ENCODE results near the gene MCF2L2.

The MCF2L2 gene

DNA sequence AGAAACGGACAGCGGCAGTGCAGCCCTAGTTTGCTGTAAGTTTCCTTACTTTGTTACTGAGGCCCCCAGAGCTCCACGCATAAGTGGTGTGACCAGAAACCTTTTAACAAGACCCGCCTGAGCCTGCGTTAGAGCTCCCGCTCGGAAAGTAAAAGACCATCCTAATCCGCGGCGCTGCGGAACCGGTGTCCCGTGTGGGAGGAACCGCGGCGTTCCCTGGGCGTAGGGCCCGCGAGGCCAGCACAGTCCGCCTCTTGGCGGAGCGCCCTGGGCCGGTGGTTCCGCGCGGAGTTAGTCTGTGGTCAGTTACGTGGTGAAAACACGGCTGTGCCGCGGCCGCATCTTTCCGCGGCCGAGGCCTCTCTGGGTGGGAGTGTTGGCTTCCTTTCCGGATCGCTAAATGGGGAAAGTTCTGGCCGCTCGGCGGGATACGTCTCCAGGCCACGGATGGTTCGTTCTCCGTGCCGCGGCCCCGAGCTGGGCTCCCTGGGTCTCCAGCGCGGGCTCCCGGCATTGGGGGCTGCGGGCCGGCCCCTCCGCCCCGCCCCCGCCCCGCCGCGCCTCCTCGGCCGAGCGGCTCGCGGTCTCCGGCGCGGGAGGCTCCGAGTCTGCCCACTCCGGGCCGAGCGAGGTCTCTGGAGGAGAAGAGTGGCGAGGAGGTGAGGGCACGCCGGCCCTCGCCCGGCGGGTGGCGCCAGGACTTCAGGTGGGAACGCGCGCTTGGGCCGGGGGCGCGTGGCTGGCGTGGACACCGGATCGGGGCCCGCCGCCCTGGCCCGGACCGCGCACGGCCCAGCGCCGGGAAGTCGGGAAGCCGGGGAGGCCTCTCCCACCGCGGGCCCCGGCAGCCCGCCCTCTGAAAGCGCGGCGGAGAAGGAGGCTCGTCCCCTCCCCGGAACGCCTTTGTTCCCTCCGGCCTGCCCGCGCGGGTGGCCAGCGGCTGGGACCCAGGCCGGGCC is 174.6 kb downstream of the MCF2L2 start:
- peaks cover 0 to 2% of the 10 kb centered on the region in 2 donors for H3K36me3 ChIP-seq (ENCODE audit: control insufficient read depth in 2 of 2, insufficient read depth in 2 of 2, low read length in 2 of 2)
- H3K27me3 ChIP-seq (ENCODE audit: control insufficient read depth in 2 of 2, insufficient read depth in 2 of 2, low read length in 2 of 2): no peaks in the 10 kb centered on the region
- H3K27ac ChIP-seq (ENCODE audit: low read depth in 2 of 2, low read length in 2 of 2): peak overlapping the region; percentile 88 to 95
- H3K4me3 ChIP-seq (ENCODE audit: low read length in 2 of 2): peak overlapping the region; percentile 86 to 91
- no peaks in the 10 kb centered on the region for H3K9me3 ChIP-seq (ENCODE audit: control insufficient read depth in 2 of 2, low read length in 2 of 2)
- peaks cover 11 to 12% of the 10 kb centered on the region in 2 donors for H3K4me1 ChIP-seq (ENCODE audit: control insufficient read depth in 2 of 2, insufficient read depth in 2 of 2, low read length in 2 of 2)
- H3K9ac ChIP-seq (ENCODE audit: low read depth in 1 of 2, low read length in 2 of 2): peak overlapping the region; percentile 86 to 100

- Histone ChIP-seq H3K27me3 (ENCODE audit: control insufficient read depth in 2 of 2, insufficient read depth in 2 of 2, low read length in 2 of 2) (no peaks in the 10 kb centered on the region), H3K4me1 (ENCODE audit: control insufficient read depth in 2 of 2, insufficient read depth in 2 of 2, low read length in 2 of 2) (peaks cover 5 to 8% of the 10 kb centered on the region in 2 donors), H3K9ac (ENCODE audit: low read depth in 1 of 2, low read length in 2 of 2) (peak within 1 kb of the TSS; percentile 86 to 100), H3K27ac (ENCODE audit: low read depth in 2 of 2, low read length in 2 of 2) (peak within 1 kb of the TSS; percentile 88 to 95), H3K9me3 (ENCODE audit: control insufficient read depth in 2 of 2, low read length in 2 of 2) (no peaks in the 10 kb centered on the region), H3K4me3 (ENCODE audit: low read length in 2 of 2) (peak within 1 kb of the TSS; percentile 86 to 91), H3K36me3 (ENCODE audit: control insufficient read depth in 2 of 2, insufficient read depth in 2 of 2, low read length in 2 of 2) (no peaks in the 10 kb centered on the region)
Observed at GRCh38 chr3:183252973-183253527, 175.4 kb downstream of the MCF2L2 start, which contains the start of gene B3GNT5. B3GNT5 (plus strand) TSS chr3:183253253; CDS start chr3:183269799, 16,546 bp downstream.

DNA sequence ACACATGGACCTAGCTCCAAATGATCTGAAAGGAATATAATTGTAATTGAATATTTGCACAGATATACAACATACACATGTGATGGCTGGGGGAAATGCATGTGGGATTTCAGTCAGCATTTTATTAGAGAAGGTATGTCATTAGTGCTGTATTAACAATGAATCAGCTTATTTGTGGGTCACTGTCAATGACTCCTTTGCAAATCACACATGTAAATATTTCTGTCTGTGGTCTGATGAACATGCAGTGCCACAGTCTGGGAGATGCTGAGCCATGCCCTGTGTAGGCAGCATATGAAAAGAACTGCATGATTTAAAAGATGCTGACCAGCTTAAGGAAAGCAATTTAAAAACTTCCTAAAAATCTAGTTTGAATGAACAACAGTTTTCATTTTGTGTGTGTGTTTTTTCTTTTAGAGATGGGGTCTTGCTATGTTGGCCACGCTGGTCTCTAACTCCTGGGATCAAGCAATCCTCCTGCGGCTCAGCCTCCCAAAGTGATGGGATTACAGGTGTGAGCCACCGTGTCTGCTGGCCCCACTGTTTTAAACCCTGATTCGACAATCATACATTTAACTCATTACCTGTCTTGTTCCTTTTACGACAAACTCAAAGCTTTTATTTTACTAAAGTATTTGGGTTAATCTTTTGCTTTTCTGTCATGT is 176.2 kb downstream of the MCF2L2 start:
- Histone ChIP-seq H3K36me3 (ENCODE audit: control insufficient read depth in 2 of 2, insufficient read depth in 2 of 2, low read length in 2 of 2) (no peaks in the 10 kb centered on the region), H3K4me1 (ENCODE audit: control insufficient read depth in 2 of 2, insufficient read depth in 2 of 2, low read length in 2 of 2) (peaks cover 5 to 8% of the 10 kb centered on the region in 2 donors), H3K4me3 (ENCODE audit: low read length in 2 of 2) (peak overlapping the region; percentile 86 to 91), H3K9me3 (ENCODE audit: control insufficient read depth in 2 of 2, low read length in 2 of 2) (no peaks in the 10 kb centered on the region), H3K27me3 (ENCODE audit: control insufficient read depth in 2 of 2, insufficient read depth in 2 of 2, low read length in 2 of 2) (no peaks in the 10 kb centered on the region), H3K27ac (ENCODE audit: low read depth in 2 of 2, low read length in 2 of 2) (peak overlapping the region; percentile 80 to 81), H3K9ac (ENCODE audit: low read depth in 1 of 2, low read length in 2 of 2) (peak overlapping the region in 1 of 2 donors; percentile 68)

- Histone ChIP-seq H3K9me3 (ENCODE audit: control insufficient read depth in 2 of 2, low read length in 2 of 2) (no peaks in the 10 kb centered on the region), H3K9ac (ENCODE audit: low read depth in 1 of 2, low read length in 2 of 2) (no peak overlapping the region), H3K4me3 (ENCODE audit: low read length in 2 of 2) (no peak overlapping the region), H3K36me3 (ENCODE audit: control insufficient read depth in 2 of 2, insufficient read depth in 2 of 2, low read length in 2 of 2) (no peaks in the 10 kb centered on the region), H3K4me1 (ENCODE audit: control insufficient read depth in 2 of 2, insufficient read depth in 2 of 2, low read length in 2 of 2) (peaks cover 2 to 4% of the 10 kb centered on the region in 2 donors), H3K27ac (ENCODE audit: low read depth in 2 of 2, low read length in 2 of 2) (no peak overlapping the region), H3K27me3 (ENCODE audit: control insufficient read depth in 2 of 2, insufficient read depth in 2 of 2, low read length in 2 of 2) (no peaks in the 10 kb centered on the region)
Observed at GRCh38 chr3:183249006-183249718, 179.3 kb downstream of the MCF2L2 start.

GRCh38 chr3:183247011-183247589 is 181.3 kb downstream of the MCF2L2 start:
- Histone ChIP-seq H3K27ac (ENCODE audit: low read depth in 2 of 2, low read length in 2 of 2) (no peak overlapping the region), H3K4me3 (ENCODE audit: low read length in 2 of 2) (no peak overlapping the region), H3K9me3 (ENCODE audit: control insufficient read depth in 2 of 2, low read length in 2 of 2) (peaks cover 6 to 7% of the 10 kb centered on the region in 2 donors), H3K4me1 (ENCODE audit: control insufficient read depth in 2 of 2, insufficient read depth in 2 of 2, low read length in 2 of 2) (peaks cover 0 to 2% of the 10 kb centered on the region in 2 donors), H3K9ac (ENCODE audit: low read depth in 1 of 2, low read length in 2 of 2) (no peak overlapping the region), H3K36me3 (ENCODE audit: control insufficient read depth in 2 of 2, insufficient read depth in 2 of 2, low read length in 2 of 2) (no peaks in the 10 kb centered on the region), H3K27me3 (ENCODE audit: control insufficient read depth in 2 of 2, insufficient read depth in 2 of 2, low read length in 2 of 2) (no peaks in the 10 kb centered on the region)

DNA sequence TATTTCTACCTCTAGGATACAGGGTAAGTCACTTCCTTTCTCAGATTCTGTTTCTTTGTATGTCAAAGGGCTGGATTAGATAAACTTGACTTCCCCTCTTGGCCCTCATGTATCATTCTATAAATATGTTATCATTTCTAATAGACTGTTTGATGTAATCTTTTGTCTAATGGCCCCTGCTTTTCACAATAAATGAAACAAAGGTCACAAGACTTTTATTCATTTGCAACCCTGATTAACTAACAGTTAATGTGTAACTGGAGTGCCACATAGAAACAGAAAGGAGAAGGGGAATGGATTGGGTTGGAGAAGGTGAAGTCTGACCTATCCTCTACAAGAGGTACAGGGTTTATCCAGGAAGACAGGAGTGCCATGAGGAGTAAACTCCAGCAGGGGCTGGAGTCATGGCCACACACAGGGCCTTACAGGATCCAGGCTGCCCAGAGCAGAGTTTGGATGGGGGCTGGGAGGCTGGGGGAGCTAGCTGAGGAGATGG is 183.4 kb downstream of the MCF2L2 start:
- H3K36me3 ChIP-seq (ENCODE audit: control insufficient read depth in 2 of 2, insufficient read depth in 2 of 2, low read length in 2 of 2): no peaks in the 10 kb centered on the region
- H3K4me1 ChIP-seq (ENCODE audit: control insufficient read depth in 2 of 2, insufficient read depth in 2 of 2, low read length in 2 of 2): peaks cover 0 to 2% of the 10 kb centered on the region in 2 donors
- no peaks in the 10 kb centered on the region for H3K27me3 ChIP-seq (ENCODE audit: control insufficient read depth in 2 of 2, insufficient read depth in 2 of 2, low read length in 2 of 2)
- peak overlapping the region in 1 of 2 donors; percentile 43 for H3K27ac ChIP-seq (ENCODE audit: low read depth in 2 of 2, low read length in 2 of 2)
- H3K4me3 ChIP-seq (ENCODE audit: low read length in 2 of 2): no peak overlapping the region
- H3K9me3 ChIP-seq (ENCODE audit: control insufficient read depth in 2 of 2, low read length in 2 of 2): peaks cover 6 to 8% of the 10 kb centered on the region in 2 donors
- no peak overlapping the region for H3K9ac ChIP-seq (ENCODE audit: low read depth in 1 of 2, low read length in 2 of 2)

DNA sequence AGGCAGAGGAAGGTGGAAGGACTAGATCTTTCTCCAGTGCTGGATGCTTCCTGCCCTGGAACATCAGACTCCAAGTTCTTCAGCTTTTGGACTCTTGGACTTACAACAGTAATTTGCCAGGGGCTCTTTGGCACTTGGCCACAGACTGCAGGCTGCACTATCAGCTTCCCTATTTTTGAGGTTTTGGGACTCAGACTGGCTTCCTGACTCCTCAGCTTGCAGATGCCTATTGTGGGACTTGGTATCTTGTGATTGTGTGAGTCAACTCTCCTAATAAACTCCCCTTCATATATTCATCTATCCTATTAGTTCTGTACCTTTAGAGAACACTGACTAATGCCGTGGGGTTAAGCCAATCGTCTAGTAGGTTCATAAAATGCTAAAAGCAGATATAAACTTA is 184.2 kb downstream of the MCF2L2 start:
- H3K36me3 ChIP-seq (ENCODE audit: control insufficient read depth in 2 of 2, insufficient read depth in 2 of 2, low read length in 2 of 2): no peaks in the 10 kb centered on the region
- peaks cover 0 to 2% of the 10 kb centered on the region in 2 donors for H3K4me1 ChIP-seq (ENCODE audit: control insufficient read depth in 2 of 2, insufficient read depth in 2 of 2, low read length in 2 of 2)
- no peaks in the 10 kb centered on the region for H3K27me3 ChIP-seq (ENCODE audit: control insufficient read depth in 2 of 2, insufficient read depth in 2 of 2, low read length in 2 of 2)
- peaks cover 6 to 8% of the 10 kb centered on the region in 2 donors for H3K9me3 ChIP-seq (ENCODE audit: control insufficient read depth in 2 of 2, low read length in 2 of 2)
- no peak overlapping the region for H3K4me3 ChIP-seq (ENCODE audit: low read length in 2 of 2)
- H3K27ac ChIP-seq (ENCODE audit: low read depth in 2 of 2, low read length in 2 of 2): no peak overlapping the region
- no peak overlapping the region for H3K9ac ChIP-seq (ENCODE audit: low read depth in 1 of 2, low read length in 2 of 2)

GRCh38 chr3:183242431-183242830 is 186.0 kb downstream of the MCF2L2 start:
- H3K27me3 ChIP-seq (ENCODE audit: control insufficient read depth in 2 of 2, insufficient read depth in 2 of 2, low read length in 2 of 2): no peaks in the 10 kb centered on the region
- peaks cover 0 to 2% of the 10 kb centered on the region in 2 donors for H3K4me1 ChIP-seq (ENCODE audit: control insufficient read depth in 2 of 2, insufficient read depth in 2 of 2, low read length in 2 of 2)
- H3K4me3 ChIP-seq (ENCODE audit: low read length in 2 of 2): no peak overlapping the region
- H3K9me3 ChIP-seq (ENCODE audit: control insufficient read depth in 2 of 2, low read length in 2 of 2): peaks cover 6 to 8% of the 10 kb centered on the region in 2 donors
- no peak overlapping the region for H3K9ac ChIP-seq (ENCODE audit: low read depth in 1 of 2, low read length in 2 of 2)
- no peak overlapping the region for H3K27ac ChIP-seq (ENCODE audit: low read depth in 2 of 2, low read length in 2 of 2)
- no peaks in the 10 kb centered on the region for H3K36me3 ChIP-seq (ENCODE audit: control insufficient read depth in 2 of 2, insufficient read depth in 2 of 2, low read length in 2 of 2)

DNA sequence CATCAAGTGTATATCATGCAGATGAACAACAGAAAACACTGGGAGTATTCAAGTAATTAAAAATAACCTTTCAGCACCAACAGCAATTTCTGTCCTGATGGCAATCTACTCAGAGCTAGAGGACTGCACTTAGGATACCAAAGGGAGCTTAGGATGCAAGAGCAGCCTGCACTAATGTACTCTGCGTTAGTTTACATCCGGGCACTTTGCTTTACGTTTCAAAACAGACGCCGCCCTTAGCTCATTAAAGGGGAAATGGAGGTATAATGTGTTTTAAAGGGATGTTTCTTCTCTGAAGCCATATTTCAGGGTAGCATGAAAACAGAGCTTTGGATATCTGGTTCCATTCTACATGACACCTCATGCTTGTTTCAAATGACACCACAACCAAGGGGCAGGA is 189.4 kb downstream of the MCF2L2 start:
- no peak overlapping the region for H3K9ac ChIP-seq (ENCODE audit: low read depth in 1 of 2, low read length in 2 of 2)
- H3K4me1 ChIP-seq (ENCODE audit: control insufficient read depth in 2 of 2, insufficient read depth in 2 of 2, low read length in 2 of 2): no peaks in the 10 kb centered on the region
- peaks cover 6 to 8% of the 10 kb centered on the region in 2 donors for H3K9me3 ChIP-seq (ENCODE audit: control insufficient read depth in 2 of 2, low read length in 2 of 2)
- H3K27ac ChIP-seq (ENCODE audit: low read depth in 2 of 2, low read length in 2 of 2): no peak overlapping the region
- no peak overlapping the region for H3K4me3 ChIP-seq (ENCODE audit: low read length in 2 of 2)
- H3K36me3 ChIP-seq (ENCODE audit: control insufficient read depth in 2 of 2, insufficient read depth in 2 of 2, low read length in 2 of 2): no peaks in the 10 kb centered on the region
- H3K27me3 ChIP-seq (ENCODE audit: control insufficient read depth in 2 of 2, insufficient read depth in 2 of 2, low read length in 2 of 2): no peaks in the 10 kb centered on the region

All from mucosa of rectum (tissue), 2 donors.